Activated CD4-positive, alpha-beta T cell treated with anti-CD3 and anti-CD28 coated beads, Interleukin-2, Interleukin-4, amounts not matched to agents 100 ng/mL and 50 ng/mL, durations not matched to agents 16 hours and 8 hours (primary cell): ENCODE results near the gene DLL4.
"Not testable (repeated sequence)": the region's sequence is repeated elsewhere in the genome, so short reads cannot be mapped to it uniquely, and the experiment has no call there.

ENCODE experiments used
- DNase-seq: peaks from one replicate; pipeline ENCODE4 v3.0.0-alpha.2; 2020; ENCODE audit warnings: low spot score

The DLL4 gene

DNA sequence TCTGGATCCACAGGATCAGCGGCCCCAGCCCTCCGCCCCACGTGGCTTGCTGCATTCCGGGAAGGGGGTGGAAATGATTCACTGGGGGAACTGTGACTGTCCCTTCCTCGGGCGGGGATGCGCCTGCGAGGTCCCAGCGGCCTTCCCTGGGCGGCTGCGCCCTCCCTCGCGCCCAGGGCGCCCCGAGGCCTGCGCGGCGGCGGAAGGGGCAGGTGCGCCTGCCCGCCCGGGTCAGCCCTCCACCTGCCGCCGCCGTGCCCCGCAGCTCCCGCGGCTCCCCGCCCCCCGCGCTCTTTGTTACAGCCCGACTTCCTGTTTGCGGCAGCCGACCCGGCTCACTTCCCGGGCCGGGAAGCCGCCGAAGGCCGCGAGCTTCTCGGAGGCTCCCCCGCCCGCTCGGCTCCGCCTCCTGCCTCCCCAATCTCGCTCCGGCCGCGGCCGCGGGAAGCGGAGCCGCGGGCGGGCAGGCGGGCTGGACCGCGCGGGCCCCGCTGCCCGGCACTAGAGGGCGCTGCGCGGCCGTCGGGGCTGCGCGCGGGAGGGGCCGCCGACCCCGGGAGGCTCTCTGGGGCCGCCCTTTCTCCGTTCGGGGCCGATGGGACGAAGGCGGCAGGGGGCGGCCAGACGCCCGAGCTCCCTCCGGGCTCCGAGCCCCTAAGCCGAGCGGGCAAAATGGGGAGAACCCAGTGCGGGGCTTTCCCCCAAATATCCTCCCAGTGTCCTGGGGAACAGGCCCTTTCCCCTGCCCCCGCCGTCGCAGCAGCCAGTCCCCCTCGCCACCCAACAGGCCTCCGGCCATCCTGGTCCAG lies 12.6 kb downstream of the DLL4 start:
- DNase-seq = peak; percentile 63

DNA sequence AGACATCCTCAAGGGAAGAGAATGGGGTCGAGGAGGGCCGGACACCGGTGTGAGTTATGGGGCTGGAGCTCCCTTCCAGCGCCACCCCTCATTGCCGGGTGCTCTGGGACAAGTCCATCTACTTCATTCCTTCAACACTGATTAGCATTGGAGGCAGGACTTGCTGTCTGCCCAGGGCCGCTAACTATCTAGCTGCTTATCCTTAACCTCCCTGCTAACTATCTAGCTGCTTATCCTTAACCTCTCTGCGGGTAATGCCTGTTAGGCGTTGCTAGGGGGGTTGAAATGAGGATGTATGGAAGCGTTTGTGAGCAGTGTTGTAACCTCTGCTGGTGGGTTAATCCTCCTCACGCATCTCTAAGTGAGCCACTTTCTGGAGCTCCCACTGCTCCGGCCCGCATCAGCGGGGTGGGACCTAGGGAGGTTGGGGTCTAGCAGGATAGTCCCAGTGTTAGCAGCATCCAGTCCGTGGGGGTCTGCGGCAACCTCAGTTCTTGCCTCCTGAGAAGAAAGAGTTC lies 13.3 kb downstream of the DLL4 start:
- DNase-seq = no peak

DNA sequence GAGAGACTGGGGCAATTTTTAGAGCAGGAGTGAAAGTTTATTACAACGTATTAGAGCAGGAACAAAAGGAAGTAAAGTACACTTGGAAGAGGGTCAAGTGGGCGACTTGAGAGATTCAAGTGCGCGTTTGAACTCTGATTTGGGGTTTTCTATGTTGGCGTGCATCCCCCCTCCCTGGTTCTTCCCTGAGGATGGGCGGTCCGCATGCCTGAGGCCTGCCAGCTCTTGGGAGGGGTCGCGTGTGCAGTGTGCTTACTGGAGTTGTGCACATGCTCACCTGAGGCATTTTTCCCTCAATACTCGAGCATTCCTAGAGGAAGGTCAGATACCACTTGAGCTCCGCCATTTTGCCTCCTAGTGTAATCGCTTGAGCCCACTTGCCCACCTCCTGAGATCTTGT lies 13.7 kb downstream of the DLL4 start:
- DNase-seq = no peak

DNA sequence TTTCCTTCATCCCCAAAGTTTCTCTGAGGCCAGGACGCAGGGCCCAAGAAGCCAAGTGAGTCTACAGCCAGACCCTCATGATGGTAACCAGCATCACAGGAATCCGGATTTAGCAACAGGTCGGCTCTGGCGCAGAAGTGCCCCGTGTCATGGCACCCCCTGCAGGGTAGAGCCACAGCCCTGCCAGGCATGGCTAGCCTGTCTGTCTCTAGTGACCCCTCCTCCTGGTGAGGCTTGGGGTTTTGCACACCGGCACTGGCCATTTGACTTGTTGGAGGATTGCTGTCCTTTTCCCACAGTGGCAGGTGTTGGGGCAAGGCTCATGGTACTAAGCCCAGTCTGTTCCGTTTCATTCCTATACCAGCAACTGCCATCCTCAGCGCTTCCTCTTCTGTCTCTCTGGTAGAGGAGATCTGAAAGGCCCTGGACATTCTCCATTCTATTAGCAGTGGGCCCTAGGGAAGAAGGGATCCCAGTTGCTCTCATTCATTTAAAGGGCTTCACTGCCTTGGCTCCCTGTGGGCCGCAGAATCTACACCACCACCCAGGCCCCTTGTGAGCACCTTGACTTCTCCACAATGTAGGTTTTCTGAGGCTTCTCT lies 14.7 kb downstream of the DLL4 start:
- DNase-seq = no peak

GRCh38 chr15:40944510-40945296 lies 15.6 kb downstream of the DLL4 start:
- no peak for DNase-seq

DNA sequence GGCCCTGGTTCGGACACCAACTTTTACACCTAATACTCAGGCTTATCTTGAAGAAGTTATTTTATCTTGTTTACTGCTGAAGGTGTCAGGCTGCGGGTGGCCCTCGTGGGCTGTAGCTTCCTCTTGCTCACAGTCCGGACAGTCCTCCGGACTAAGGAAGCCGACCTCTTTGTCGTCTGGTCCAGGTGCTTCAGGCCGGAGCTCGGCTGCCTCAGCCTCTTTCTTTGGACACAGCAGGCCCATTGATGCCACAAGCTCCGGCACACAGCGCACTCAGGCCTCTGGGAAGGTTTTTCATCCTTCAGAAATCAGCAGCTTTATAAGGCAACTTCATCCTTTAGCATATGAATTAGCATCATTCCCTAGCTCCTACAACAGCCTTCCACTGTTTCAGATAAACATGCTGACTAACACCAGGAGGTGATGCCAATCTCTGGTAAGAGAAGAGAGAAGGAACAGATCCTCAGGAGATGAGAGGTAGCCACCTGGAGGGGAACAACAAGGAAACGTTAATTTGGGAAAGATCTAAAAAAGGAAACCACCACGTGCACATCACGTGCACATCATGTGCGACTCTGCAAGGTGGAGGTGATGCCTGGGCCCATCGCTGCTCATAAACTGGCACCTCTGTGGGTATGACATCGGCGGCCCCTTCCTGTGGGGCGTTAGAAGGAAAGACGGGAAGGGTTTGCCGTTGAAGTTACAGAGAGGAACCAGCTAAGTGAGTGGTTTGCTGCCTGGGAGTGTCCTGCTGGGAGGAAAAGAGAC lies 19.8 kb downstream of the DLL4 start:
- no peak for DNase-seq

- no peak for DNase-seq
These were observed 20.6 kb downstream of the DLL4 start for GRCh38 chr15:40949756-40950207.

GRCh38 chr15:40951764-40952163 lies 22.6 kb downstream of the DLL4 start:
- DNase-seq = no peak

DNA sequence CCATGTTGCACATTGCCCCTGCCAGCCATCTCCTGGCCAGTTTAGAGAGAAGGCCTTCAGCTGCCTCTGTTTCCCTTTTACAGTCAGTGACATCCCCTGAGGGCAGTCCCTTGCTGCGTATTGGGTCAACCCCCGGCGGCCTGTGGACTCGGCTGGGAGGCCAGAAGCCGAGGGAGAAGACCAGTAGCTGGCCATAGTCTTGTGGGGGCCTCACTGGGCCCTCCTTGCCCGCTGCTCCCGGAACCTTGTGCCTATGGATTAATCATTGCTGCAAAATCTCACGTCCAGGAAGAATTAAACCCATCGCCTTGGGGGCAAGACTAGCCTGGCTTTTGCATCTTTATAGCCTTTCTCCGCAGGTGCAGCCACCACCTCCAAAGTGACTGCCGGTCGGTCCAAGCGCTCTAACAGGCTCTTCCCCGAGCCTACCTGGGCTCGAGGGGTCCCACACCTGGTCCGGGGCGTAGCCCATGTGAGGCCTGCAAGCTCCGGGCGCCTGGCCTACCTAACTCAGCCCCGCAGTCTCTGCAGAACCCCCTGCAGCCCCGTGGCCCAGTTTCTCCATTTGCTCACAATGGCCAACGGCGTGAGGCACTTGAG lies 23.3 kb downstream of the DLL4 start:
- no peak for DNase-seq

DNA sequence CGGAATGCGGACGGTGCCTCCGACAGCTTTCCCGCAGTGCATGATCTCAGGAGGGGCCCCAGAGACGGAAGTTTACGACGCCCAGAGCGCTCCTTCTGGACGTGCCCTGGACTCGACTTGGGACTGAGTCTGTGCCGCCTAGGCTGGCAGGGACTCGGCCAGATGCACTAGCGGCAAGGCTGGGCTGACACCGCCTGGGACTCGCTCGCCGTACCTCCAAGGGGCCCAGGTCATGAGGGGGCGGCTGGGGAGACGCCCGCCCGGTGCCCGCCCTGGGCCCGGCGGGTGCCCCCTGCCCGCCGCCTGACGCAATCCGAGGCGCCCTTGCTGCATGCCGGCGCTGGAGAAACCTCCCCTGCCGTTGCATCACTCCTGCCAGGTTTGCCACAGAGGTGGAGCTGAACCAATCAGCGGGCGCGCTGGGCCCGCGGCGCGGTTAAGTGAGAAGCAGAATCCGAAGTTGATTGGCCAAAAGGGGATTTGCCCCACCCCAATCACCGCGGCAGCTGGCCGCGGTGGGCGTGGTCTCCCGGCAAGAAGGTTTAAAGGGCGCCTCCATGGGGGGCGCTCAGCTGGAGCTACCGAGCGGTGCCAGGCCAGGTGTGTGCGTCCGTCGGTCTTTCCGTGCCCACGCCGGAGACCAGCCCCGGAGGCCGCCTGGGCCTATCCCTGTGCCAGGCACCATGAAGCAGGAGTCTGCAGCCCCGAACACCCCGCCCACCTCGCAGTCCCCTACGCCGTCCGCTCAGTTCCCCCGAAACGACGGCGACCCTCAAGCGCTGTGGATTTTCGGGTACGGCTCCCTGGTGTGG lies 24.0 kb downstream of the DLL4 start, which contains the start of gene CHAC1:
Gene CHAC1 (plus strand): TSS at position 571 of the 812 bp plus-strand sequence. CDS start 113 bp downstream, at position 684.
- peak; percentile 99 for DNase-seq

- DNase-seq = no peak
These were observed 24.6 kb downstream of the DLL4 start for GRCh38 chr15:40953713-40954074.

DNA sequence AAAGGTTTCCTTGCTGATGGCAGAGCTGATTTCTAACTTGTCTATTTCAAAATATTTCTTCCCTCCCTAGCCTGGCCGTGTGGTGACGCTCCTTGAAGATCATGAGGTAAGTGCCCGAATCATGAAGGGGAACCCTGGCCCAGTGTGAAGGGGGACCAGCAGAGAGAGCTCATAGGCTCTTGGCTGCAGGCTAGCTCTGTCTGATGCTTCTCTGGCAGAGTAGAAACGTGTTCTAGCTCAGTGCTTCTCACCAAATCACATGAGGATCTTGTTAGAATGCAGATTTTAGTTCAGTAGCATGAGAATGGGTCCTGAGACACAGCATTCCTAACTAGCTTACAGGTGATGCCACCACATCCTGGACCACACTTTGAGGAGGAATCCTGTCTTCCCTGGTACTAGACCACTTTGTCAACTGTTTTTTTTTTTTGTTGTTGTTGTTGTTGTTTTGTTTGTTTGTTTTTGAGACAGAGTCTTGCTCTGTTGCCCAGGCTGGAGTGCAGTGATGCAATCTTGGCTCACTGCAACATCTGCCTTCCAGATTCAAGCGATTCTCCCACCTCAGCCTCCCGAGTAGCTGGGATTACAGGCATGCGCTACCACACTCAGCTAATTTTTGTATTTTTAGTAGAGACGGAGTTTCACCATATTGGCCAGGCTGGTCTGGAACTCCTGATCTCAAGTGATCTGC lies 25.2 kb downstream of the DLL4 start:
- DNase-seq = not testable (repeated sequence)

GRCh38 chr15:40955141-40955903 lies 26.2 kb downstream of the DLL4 start:
- no peak for DNase-seq

GRCh38 chr15:40955930-40956540 lies 26.9 kb downstream of the DLL4 start:
- no peak for DNase-seq

DNA sequence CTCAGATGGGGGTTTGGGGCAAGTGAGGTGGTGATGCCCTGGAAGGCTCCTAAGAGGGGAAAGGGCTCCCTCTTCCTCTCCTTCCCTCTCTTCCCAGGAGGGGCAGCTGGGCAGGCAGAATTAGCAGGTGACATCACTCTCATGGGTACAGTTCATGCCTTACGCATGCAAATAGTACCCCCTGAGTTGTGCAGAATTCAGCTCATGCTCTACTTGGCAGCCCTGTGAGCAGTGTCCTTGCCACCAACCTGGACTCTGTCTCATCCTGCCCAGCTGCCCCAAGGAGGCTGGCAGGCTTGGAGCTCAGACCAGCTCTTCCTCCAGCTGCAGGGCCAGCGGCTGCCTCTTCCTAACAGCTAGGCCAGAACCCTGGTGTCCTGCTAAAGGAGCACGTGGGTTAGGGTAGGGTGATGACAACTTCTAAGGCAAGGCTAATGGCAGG lies 27.4 kb downstream of the DLL4 start:
- no peak for DNase-seq

- DNase-seq = no peak
These were observed 28.0 kb downstream of the DLL4 start for GRCh38 chr15:40957041-40957555.

GRCh38 chr15:40957581-40958051 lies 28.5 kb downstream of the DLL4 start:
- no peak for DNase-seq

- no peak for DNase-seq
These were observed 29.0 kb downstream of the DLL4 start for GRCh38 chr15:40958146-40958545.
